ENCODE results near the gene NCAM1.

Gene NCAM1

GRCh38 chr11:113001709-113002108 lies 40.5 kb downstream of the NCAM1 start:
- no peaks in the 10 kb centered on the region for H3K79me2 ChIP-seq (ENCODE audit: insufficient read depth, low read length)
- H3K27me3 ChIP-seq (ENCODE audit: low read length), result no peaks in the 10 kb centered on the region
- H2AFZ ChIP-seq (ENCODE audit: low read depth, low read length, severe bottlenecking), result no peak overlapping the region
- H3K9me2 ChIP-seq (replicated peaks; ENCODE audit: insufficient read depth, low read length), result no peaks in the 10 kb centered on the region
- no peaks in the 10 kb centered on the region for H4K20me1 ChIP-seq (ENCODE audit: low read depth, low read length)
- H3K9ac ChIP-seq (ENCODE audit: low read length), result no peak overlapping the region
- no peaks in the 10 kb centered on the region for H3F3A ChIP-seq (ENCODE audit: insufficient read depth)
- no peak overlapping the region for H3K4me3 ChIP-seq (ENCODE audit: insufficient read depth, low read length, poor library complexity, severe bottlenecking)
- no peaks in the 10 kb centered on the region for H3K36me3 ChIP-seq (ENCODE audit: low read length)
- no peak overlapping the region for H3K27ac ChIP-seq (ENCODE audit: low read depth, low read length)
- H3K9me3 ChIP-seq (ENCODE audit: insufficient read depth, low read length), result no peaks in the 10 kb centered on the region
- no peak for TF ChIP-seq EZH2phosphoT487 (conservative IDR thresholded peaks at IDR 0.05; ENCODE audit: low read length)
- H3K4me2 ChIP-seq (ENCODE audit: low read depth, low read length, poor library complexity, severe bottlenecking), result no peak overlapping the region

DNA sequence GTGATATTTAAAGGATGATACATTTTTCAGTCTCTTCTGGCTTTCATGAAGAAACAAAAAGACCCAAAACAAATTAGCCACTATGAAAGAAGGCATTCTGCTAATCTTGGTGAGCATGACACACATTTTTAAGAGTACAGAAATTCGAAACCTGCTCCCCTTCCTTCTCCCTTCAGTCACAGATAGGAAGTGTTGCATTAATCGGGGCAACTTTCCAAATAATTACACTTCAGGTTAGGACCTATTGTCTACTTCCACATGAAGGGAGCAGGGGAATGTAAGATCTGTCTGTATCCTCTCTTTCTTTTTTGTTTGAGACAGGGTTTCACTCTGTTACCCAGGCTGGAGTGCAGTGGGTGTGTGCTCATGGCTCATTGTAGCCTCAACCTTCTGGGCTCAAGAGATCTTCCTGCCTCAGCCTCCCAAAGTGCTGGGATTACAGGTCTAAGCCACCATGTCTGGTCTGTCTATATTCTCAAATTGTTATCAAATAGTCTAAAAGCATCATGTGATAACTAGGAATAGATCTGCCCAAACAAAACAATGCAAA lies 45.8 kb downstream of the NCAM1 start:
- Histone ChIP-seq H3K79me2 (ENCODE audit: insufficient read depth, low read length) (no peaks in the 10 kb centered on the region), H3K9me3 (ENCODE audit: insufficient read depth, low read length) (no peaks in the 10 kb centered on the region), H4K20me1 (ENCODE audit: low read depth, low read length) (no peaks in the 10 kb centered on the region), H3K9me2 (replicated peaks; ENCODE audit: insufficient read depth, low read length) (no peaks in the 10 kb centered on the region), H3K4me2 (ENCODE audit: low read depth, low read length, poor library complexity, severe bottlenecking) (no peak overlapping the region), H3F3A (ENCODE audit: insufficient read depth) (no peaks in the 10 kb centered on the region), H3K27me3 (ENCODE audit: low read length) (no peaks in the 10 kb centered on the region), H3K9ac (ENCODE audit: low read length) (no peak overlapping the region), H3K27ac (ENCODE audit: low read depth, low read length) (no peak overlapping the region), H3K36me3 (ENCODE audit: low read length) (no peaks in the 10 kb centered on the region), H3K4me3 (ENCODE audit: insufficient read depth, low read length, poor library complexity, severe bottlenecking) (no peak overlapping the region), H2AFZ (ENCODE audit: low read depth, low read length, severe bottlenecking) (no peak overlapping the region)
- no peak for TF ChIP-seq EZH2phosphoT487 (conservative IDR thresholded peaks at IDR 0.05; ENCODE audit: low read length)
- TF ChIP-seq CTCF (IDR thresholded peaks at IDR 0.05; ENCODE audit: insufficient read depth, low read length, poor library complexity, severe bottlenecking), result no peak

DNA sequence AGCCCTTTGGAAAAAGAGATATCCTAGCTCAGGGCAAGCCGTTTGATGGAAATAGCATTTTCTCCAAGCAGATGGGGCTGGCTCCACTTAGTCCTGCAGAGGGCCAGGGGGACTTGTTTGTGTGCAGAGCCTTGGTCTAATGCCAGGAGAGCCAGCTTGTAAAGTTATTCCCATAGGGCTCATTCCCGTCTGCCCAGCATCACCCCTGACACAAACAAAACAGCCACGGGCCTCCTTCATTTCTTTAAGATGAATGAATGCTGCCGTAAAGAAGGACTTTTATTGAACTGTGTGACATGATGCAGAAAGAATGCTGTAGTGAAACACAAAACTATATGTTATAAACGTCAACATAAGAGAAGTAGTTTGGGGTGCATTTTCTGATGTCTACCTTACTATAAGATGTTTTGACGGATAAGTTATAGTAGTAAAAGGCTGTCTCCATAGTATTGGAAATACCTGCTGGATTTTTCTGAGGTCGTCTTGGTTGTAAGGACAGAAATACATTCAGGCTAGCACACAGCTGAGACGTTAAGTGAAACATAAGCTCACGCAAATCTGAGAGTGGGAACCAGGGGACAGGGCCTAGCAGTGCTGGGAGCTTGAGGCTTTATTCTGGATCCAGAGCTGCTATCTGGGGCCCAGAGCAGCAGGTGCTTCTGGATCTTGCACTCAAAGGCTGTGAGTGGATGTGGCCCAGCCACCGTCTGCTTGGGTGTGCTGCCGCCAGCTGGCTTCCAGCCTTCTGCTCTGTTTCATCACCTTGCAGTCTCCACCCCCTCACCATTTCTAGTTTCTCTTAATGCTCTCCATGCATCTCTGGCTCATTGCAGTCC lies 53.3 kb downstream of the NCAM1 start:
- Histone ChIP-seq H3F3A (ENCODE audit: insufficient read depth) (no peaks in the 10 kb centered on the region), H3K4me2 (ENCODE audit: low read depth, low read length, poor library complexity, severe bottlenecking) (no peak overlapping the region), H3K9me2 (replicated peaks; ENCODE audit: insufficient read depth, low read length) (no peaks in the 10 kb centered on the region)

More for the DNA sequence above, 53.3 kb downstream of the NCAM1 start:
- no peaks in the 10 kb centered on the region for H3K27me3 ChIP-seq (ENCODE audit: low read length)
- no peaks in the 10 kb centered on the region for H3K79me2 ChIP-seq (ENCODE audit: insufficient read depth, low read length)
- no peaks in the 10 kb centered on the region for H3K9me3 ChIP-seq (ENCODE audit: insufficient read depth, low read length)
- H4K20me1 ChIP-seq (ENCODE audit: low read depth, low read length), result no peaks in the 10 kb centered on the region
- H3K27ac ChIP-seq (ENCODE audit: low read depth, low read length), result no peak overlapping the region
- TF ChIP-seq EZH2phosphoT487 (conservative IDR thresholded peaks at IDR 0.05; ENCODE audit: low read length) (no peak), CTCF (IDR thresholded peaks at IDR 0.05; ENCODE audit: insufficient read depth, low read length, poor library complexity, severe bottlenecking) (no peak)
- no peak overlapping the region for H3K4me3 ChIP-seq (ENCODE audit: insufficient read depth, low read length, poor library complexity, severe bottlenecking)
- H3K9ac ChIP-seq (ENCODE audit: low read length), result no peak overlapping the region
- H2AFZ ChIP-seq (ENCODE audit: low read depth, low read length, severe bottlenecking), result no peak overlapping the region
- H3K36me3 ChIP-seq (ENCODE audit: low read length), result no peaks in the 10 kb centered on the region

All from SU-DHL-6 (cell line).